Lung (tissue), 12 donors: ENCODE results near the gene GRIK3. TPM values are rescaled to one million over a fixed set of nuclear protein-coding genes. Genes with fewer than 3 reads are reported as not detected.
A peak's percentile ranks its signal among the peaks of the same experiment; 100 is the strongest.

Experiments
- ATAC-seq: fragments of 200-7000 bp; cut with Tn5 transposase; one replicate; pipeline ENCODE4 v1.9.1; 2020; ENCODE audit warnings: moderate number of reproducible peaks; ENCODE audit not compliant: insufficient read depth, low FRiP score
- DNase-seq, 3 donors: peaks; one replicate each; pipeline ENCODE4 v3.0.0-alpha.2; 2013 to 2017
- H3K27ac ChIP-seq, 2 donors: one replicate each; pipeline ENCODE4 v1.5.1; 2013; ENCODE audit warnings: mild to moderate bottlenecking in 2 of 2, moderate library complexity in 2 of 2, control low read depth in 1 of 2, inconsistent platforms in 1 of 2, low read depth in 1 of 2, low read length in 1 of 2
- H3K27me3 ChIP-seq, 3 donors: one replicate each; pipeline ENCODE4 v1.5.1; 2013; ENCODE audit warnings: low read length in 2 of 3; ENCODE audit not compliant: control insufficient read depth in 3 of 3, insufficient read depth in 3 of 3
- H3K36me3 ChIP-seq, 4 donors: one replicate each; pipeline ENCODE4 v1.5.1; 2013; ENCODE audit warnings: low read length in 4 of 4, mild to moderate bottlenecking in 1 of 4, moderate library complexity in 1 of 4; ENCODE audit not compliant: control insufficient read depth in 4 of 4, insufficient read depth in 4 of 4
- H3K4me1 ChIP-seq, 5 donors: one replicate each; pipeline ENCODE4 v1.5.1; 2013; ENCODE audit warnings: low read length in 5 of 5, mild to moderate bottlenecking in 2 of 5, moderate library complexity in 1 of 5; ENCODE audit not compliant: control insufficient read depth in 5 of 5, insufficient read depth in 5 of 5
- H3K4me3 ChIP-seq: one replicate; pipeline ENCODE4 v1.5.1; 2013; ENCODE audit warnings: mild to moderate bottlenecking, control low read depth, moderate library complexity
- H3K9ac ChIP-seq, 2 donors: one replicate each; pipeline ENCODE4 v1.5.1; 2013; ENCODE audit warnings: low read length in 2 of 2, control low read depth in 1 of 2; ENCODE audit not compliant: insufficient read depth in 1 of 2
- H3K9me3 ChIP-seq, 4 donors: one replicate each; pipeline ENCODE4 v1.5.1; 2013; ENCODE audit warnings: low read length in 3 of 4, mild to moderate bottlenecking in 1 of 4, moderate library complexity in 1 of 4; ENCODE audit not compliant: control insufficient read depth in 4 of 4, insufficient read depth in 3 of 4
- WGBS, 2 donors: extraction: QIAGEN DNeasy Blood & Tissue Kit; methylation state at CpG; one replicate each; pipeline ENCODE4 v1.1.7; 2013; 5-methylcytosine and 5-hydroxymethylcytosine counted together
- polyA plus RNA-seq, 2 donors: library from polyadenylated mRNA; stranded (reverse); fragments of 200-250 nt; gene quantifications; one replicate each; pipeline ENCODE4 v1.2.1, GENCODE V29; 2013
- total RNA-seq, 2 donors: library from RNA; depleted of rRNA in 1 of 2; stranded (reverse); fragments of >200 nt in 1 of 2; gene quantifications; one replicate each; pipeline ENCODE4 v1.2.1, GENCODE V29; 2014 to 2021
- TF ChIP-seq, protein P1 (sequence below): IDR thresholded peaks from 2 replicates; pipeline ENCODE4 v1.5.1; 2012; ENCODE audit warnings: mild to moderate bottlenecking; ENCODE audit errors: control extremely low read depth, extremely low read depth
- donor health status: control.
- donor health status: control.
- donor health status: Bipolar disorder and iron deficiency.
- donor health status: healthy.
- donor health status: DM: yes; HTN: yes; CAD: no.

Gene GRIK3
- total and polyA plus RNA-seq, 4 donors, result 0.01 to 0.40 (median 0.07) TPM

DNA sequence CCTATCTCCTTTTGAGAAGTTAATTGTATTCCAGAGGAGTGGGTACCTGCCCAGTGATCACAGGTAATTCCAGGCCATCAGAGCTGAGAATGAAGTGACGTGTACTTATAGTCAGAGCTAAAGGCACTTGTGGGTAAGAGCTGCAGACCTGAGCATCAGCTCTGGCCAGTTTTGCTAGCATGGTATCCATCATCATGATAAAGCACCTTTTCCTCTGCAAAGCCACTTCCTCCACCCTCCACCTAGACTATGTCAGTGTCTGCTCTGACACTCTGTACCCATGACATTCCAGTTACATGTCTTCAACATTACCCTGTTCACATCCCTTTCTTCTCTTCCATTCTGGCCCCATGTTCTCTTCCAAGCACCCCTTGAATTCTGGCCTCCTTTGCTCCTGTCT lies 157.3 kb downstream of the GRIK3 start:
- Histone ChIP-seq H3K4me3 (no peak overlapping the region), H3K9me3 (peaks cover 0 to 5% (median 0%) of the 10 kb centered on the region in 4 donors), H3K27me3 (peaks cover 0 to 26% (median 4%) of the 10 kb centered on the region in 3 donors), H3K36me3 (no peaks in the 10 kb centered on the region), H3K27ac (no peak overlapping the region), H3K4me1 (no peaks in the 10 kb centered on the region), H3K9ac (no peak overlapping the region)
- DNase-seq (no peak), ATAC-seq (no peak)
- TF ChIP-seq, protein P1, sequence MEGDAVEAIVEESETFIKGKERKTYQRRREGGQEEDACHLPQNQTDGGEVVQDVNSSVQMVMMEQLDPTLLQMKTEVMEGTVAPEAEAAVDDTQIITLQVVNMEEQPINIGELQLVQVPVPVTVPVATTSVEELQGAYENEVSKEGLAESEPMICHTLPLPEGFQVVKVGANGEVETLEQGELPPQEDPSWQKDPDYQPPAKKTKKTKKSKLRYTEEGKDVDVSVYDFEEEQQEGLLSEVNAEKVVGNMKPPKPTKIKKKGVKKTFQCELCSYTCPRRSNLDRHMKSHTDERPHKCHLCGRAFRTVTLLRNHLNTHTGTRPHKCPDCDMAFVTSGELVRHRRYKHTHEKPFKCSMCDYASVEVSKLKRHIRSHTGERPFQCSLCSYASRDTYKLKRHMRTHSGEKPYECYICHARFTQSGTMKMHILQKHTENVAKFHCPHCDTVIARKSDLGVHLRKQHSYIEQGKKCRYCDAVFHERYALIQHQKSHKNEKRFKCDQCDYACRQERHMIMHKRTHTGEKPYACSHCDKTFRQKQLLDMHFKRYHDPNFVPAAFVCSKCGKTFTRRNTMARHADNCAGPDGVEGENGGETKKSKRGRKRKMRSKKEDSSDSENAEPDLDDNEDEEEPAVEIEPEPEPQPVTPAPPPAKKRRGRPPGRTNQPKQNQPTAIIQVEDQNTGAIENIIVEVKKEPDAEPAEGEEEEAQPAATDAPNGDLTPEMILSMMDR, result no peak
- 63 to 72% methylated on average over 1 of the region's 1 CpG for WGBS, 2 donors

DNA sequence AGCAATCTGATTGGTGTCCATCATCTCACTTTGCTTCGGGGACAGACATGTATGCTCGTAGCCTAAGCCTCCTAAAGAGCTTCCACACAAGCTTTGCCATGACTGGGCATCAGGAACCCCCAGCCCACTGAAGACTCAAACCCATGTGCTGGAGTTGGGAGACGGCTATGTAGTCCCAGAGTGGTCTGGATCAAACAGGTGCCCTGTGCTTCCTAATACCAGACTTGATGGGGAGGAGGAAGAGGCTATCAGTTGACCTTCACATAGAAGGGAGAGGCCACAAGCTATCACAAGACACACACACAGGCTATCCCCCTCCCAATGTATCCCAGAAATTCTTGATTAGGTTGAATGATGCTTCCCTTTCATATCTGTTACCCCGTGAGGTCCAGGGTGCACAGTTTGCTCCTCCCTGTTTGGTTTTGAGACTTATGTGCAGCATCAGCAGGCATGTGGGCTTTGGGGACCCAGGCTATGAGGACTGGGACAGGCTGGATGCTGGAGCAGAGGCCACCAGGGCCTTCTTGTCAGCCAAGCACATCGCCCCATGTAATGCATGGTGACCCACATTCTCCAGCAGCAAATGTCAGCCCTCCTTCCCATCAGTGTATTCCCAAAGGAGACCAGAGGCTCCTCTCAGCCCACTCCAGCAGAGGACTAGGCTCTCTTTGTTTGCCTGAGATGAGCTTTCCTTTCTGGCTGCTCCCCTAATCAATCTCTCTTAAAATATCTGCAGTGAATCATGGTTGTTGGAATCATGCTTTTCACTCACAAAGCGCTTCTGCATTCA lies 159.8 kb downstream of the GRIK3 start:
- WGBS, 2 donors, result 75 to 86% methylated on average over 6 of the region's 6 CpGs
- Histone ChIP-seq H3K9ac (no peak overlapping the region), H3K9me3 (peaks cover 0 to 3% (median 0%) of the 10 kb centered on the region in 4 donors), H3K4me1 (no peaks in the 10 kb centered on the region), H3K27ac (no peak overlapping the region), H3K36me3 (no peaks in the 10 kb centered on the region), H3K27me3 (peaks cover 0 to 26% (median 4%) of the 10 kb centered on the region in 3 donors), H3K4me3 (no peak overlapping the region)
- DNase-seq, result peak in 1 of 3 donors; percentile 4
- ATAC-seq, result no peak
- TF ChIP-seq, protein P1, result no peak

DNA sequence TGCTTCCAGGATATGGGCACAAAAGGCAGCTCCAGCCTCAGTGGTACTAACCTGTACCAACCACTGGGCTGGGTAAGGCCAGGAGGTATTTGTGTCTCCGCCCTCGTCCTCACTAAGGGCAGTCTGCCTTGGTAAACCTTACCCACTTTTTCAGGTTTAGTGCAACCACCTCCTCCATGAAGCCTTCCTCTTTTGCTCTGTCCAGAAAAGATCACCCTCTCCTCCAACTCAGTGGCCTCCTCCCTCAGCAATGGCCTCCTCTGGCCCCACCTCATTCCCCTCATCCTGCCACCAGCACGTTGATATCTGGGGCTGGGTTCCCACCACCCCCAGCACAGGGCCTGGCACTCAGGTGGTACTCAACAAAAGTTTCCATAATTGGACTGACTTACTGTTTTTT lies 161.5 kb downstream of the GRIK3 start:
- 67 to 70% methylated on average over 3 of the region's 3 CpGs for WGBS, 2 donors
- TF ChIP-seq, protein P1, result no peak
- no peak overlapping the region for H3K4me3 ChIP-seq
- H3K36me3 ChIP-seq, result no peaks in the 10 kb centered on the region
- peaks cover 0 to 4% (median 0%) of the 10 kb centered on the region in 4 donors for H3K9me3 ChIP-seq
- ATAC-seq (no peak), DNase-seq (peak in 1 of 3 donors; percentile 3)
- H3K4me1 ChIP-seq, result peaks cover 0 to 2% (median 0%) of the 10 kb centered on the region in 5 donors
- H3K9ac ChIP-seq, result no peak overlapping the region
- no peak overlapping the region for H3K27ac ChIP-seq
- H3K27me3 ChIP-seq, result peaks cover 0 to 21% (median 4%) of the 10 kb centered on the region in 3 donors
